ENCODE measurements around the gene ULK4.

- TF ChIP-seq CTCF (IDR thresholded peaks at IDR 0.05; ENCODE audit: insufficient read depth, low read length, poor library complexity, severe bottlenecking) (no peak), EZH2phosphoT487 (conservative IDR thresholded peaks at IDR 0.05; ENCODE audit: low read length) (no peak)
These were observed 208.3 kb downstream of the ULK4 start for GRCh38 chr3:41753651-41754050.

Measured in SU-DHL-6 (cell line).